Aorta (tissue), 5 donors: ENCODE results near the gene CPVL. TPM values are rescaled to one million over a fixed set of nuclear protein-coding genes. Genes with fewer than 3 reads are reported as not detected.

Experiments used
- ATAC-seq: fragments of 200-7000 bp; cut with Tn5 transposase; one replicate; pipeline ENCODE4 v1.9.1; 2022; ENCODE audit warnings: moderate library complexity; ENCODE audit not compliant: low FRiP score
- DNase-seq, 2 donors: peaks; one replicate each; pipeline ENCODE4 v3.0.0-alpha.2; 2020
- H3K27ac ChIP-seq, 2 donors: one replicate each; pipeline ENCODE4 v1.5.1; 2013; ENCODE audit warnings: low read length in 2 of 2, mild to moderate bottlenecking in 2 of 2, moderate library complexity in 2 of 2, control low read depth in 1 of 2, inconsistent platforms in 1 of 2, low read depth in 1 of 2
- H3K27me3 ChIP-seq, 2 donors: one replicate each; pipeline ENCODE4 v1.6.1; 2013; ENCODE audit warnings: control low read depth in 1 of 2, low read length in 1 of 2, mild to moderate bottlenecking in 1 of 2, moderate library complexity in 1 of 2; ENCODE audit not compliant: insufficient read depth in 2 of 2, control insufficient read depth in 1 of 2
- H3K36me3 ChIP-seq, 2 donors: one replicate each; pipeline ENCODE4 v1.6.1; 2013; ENCODE audit warnings: control low read depth in 1 of 2, low read length in 1 of 2, mild to moderate bottlenecking in 1 of 2; ENCODE audit not compliant: insufficient read depth in 2 of 2, control insufficient read depth in 1 of 2
- H3K4me1 ChIP-seq, 2 donors: one replicate each; pipeline ENCODE4 v1.6.1; 2013; ENCODE audit warnings: low read length in 2 of 2, control low read depth in 1 of 2, mild to moderate bottlenecking in 1 of 2, moderate library complexity in 1 of 2; ENCODE audit not compliant: insufficient read depth in 2 of 2, control insufficient read depth in 1 of 2
- H3K4me3 ChIP-seq, 2 donors: one replicate each; pipeline ENCODE4 v1.5.1; 2013; ENCODE audit warnings: low read length in 2 of 2, control low read depth in 1 of 2, mild to moderate bottlenecking in 1 of 2
- H3K9me3 ChIP-seq: one replicate; pipeline ENCODE4 v1.6.1; 2013; ENCODE audit warnings: mild to moderate bottlenecking, low read length; ENCODE audit not compliant: control insufficient read depth
- WGBS, 2 donors: extraction: QIAGEN DNeasy Blood & Tissue Kit; methylation state at CpG; one replicate each; pipeline ENCODE4 v1.1.7; 2013; 5-methylcytosine and 5-hydroxymethylcytosine counted together
- intact Hi-C, 2 donors: fragments of 100-400 bp; cut with DNase I; formaldehyde crosslinking; loops; one replicate each; pipeline versions ENCODE4 v1.14.2 to v1.15.0; 2022
- polyA plus RNA-seq, 2 donors: library from polyadenylated mRNA; stranded (reverse); fragments of 200-250 nt; gene quantifications; one replicate each; pipeline ENCODE4 v1.2.3, GENCODE V29; 2013
- total RNA-seq, 2 donors: library from RNA; stranded (reverse); fragmentation: NEBNext Ultra II Directional; extraction: Animal tissue kit (Norgen Biotek cat#: 25700); gene quantifications; one replicate each; pipeline ENCODE4 v1.2.1, GENCODE V29; 2021
- donor health status: healthy with polysubstance abuse.
- donor health status: Bipolar disorder and iron deficiency.
- donor health status: DM: no; HTN: no; CAD: no.
- donor health status: DM: no; HTN: no; CAD: no.
- donor health status: DM: yes; HTN: yes; CAD: no.

Gene CPVL
- total and polyA plus RNA-seq, 4 donors: 2.7 to 50.2 (median 24.3) TPM

DNA sequence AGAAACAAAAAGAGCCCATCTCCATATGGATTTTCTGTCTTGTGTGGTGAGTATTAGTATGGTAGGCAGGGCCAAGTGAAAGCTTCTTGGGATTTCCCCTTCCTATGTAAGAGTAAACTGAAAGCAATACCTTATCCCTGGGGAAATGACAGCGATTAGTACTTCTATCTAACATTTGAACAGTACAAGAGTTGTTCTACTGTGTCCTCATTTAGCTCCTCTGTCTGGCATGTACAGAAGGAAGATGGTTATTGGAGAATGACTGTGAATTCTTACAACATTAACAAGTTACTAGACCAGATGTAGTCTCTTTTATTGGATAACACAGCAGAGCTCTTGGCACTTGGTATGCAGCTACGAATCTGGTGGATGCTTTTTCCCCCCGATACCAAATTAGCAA is 170.3 kb downstream of the CPVL start:
- DNase-seq (no peak), ATAC-seq (no peak)
- intact Hi-C loops: no loop called here
- peaks cover 7% of the 10 kb centered on the region for H3K9me3 ChIP-seq
- no peaks in the 10 kb centered on the region for H3K36me3 ChIP-seq
- WGBS, 2 donors: 83 to 87% methylated on average over 3 of the region's 3 CpGs
- H3K4me1 ChIP-seq: no peaks in the 10 kb centered on the region
- H3K27me3 ChIP-seq: peaks cover 0 to 2% of the 10 kb centered on the region in 2 donors
- no peak overlapping the region for H3K4me3 ChIP-seq
- no peak overlapping the region for H3K27ac ChIP-seq

DNA sequence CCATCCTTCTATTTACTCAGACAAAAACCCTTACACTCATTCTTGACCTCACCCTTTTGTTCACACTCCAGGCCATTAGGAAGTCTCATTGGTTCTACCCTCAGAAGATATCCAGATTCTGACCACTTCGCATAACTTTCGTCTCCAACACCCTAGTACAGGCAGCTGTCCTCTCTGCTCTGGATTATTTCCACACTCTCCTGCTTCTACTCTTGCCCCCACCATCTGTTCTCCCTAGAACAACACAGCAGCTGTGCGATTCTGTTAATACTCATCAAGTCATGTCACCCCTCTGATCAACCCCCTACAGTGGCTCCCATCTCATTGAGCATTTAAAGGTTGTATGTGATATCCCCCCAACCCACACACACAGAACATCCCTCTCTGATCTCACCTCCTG is 172.7 kb downstream of the CPVL start:
- DNase-seq (no peak), ATAC-seq (no peak)
- WGBS, 2 donors: 91 to 96% methylated on average over 3 of the region's 3 CpGs
- Histone ChIP-seq H3K4me3 (no peak overlapping the region), H3K36me3 (no peaks in the 10 kb centered on the region), H3K9me3 (peaks cover 7% of the 10 kb centered on the region), H3K4me1 (no peaks in the 10 kb centered on the region), H3K27me3 (peaks cover 0 to 2% of the 10 kb centered on the region in 2 donors), H3K27ac (no peak overlapping the region)
- intact Hi-C loops: no loop called here

DNA sequence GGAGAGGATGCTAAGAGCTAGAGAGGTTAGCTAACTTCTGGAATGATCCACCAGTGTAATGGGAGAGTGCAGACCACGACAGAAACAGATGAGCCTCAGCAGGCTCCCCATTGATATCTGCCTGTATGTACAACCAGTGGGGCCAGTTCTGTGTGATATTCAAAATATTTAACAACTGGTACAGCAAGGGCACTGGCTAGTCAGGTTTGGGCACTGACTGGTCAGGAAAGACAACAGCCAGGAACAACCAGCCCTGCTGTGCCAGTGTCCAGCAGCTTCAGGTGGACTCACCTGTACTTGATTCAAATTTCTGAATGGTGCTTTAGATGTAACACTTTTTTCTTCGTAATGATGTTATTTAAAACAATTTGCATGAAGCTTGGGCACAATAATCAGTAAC is 182.3 kb downstream of the CPVL start:
- Histone ChIP-seq H3K4me3 (no peak overlapping the region), H3K36me3 (no peaks in the 10 kb centered on the region), H3K9me3 (no peaks in the 10 kb centered on the region), H3K27me3 (no peaks in the 10 kb centered on the region), H3K4me1 (no peaks in the 10 kb centered on the region), H3K27ac (no peak overlapping the region)
- 81 to 85% methylated on average over 2 of the region's 2 CpGs for WGBS, 2 donors
- intact Hi-C loops: no loop called here
- no peak for ATAC-seq
- no peak for DNase-seq

DNA sequence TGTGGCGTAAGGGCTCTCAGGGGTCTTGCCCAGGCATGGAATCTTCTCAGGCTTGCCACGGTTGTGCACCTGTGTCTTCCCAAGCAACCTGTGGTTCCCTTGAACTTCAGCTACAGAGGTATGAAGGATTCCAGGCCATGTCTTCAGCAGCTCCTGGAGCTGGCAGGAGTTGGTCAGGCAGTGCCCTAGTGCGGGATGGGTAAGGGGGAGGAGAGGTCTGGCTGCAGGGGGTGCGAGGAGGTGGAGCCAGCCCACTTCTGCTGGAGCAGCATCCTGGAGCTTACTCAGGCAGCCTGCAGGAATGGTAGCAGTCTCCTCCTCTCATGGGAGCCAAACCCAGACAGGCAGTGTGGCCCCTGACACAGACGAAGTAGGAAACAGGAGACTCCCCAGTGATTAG is 184.4 kb downstream of the CPVL start:
- 76 to 79% methylated on average over 5 of the region's 5 CpGs for WGBS, 2 donors
- Histone ChIP-seq H3K27ac (no peak overlapping the region), H3K4me1 (no peaks in the 10 kb centered on the region), H3K4me3 (no peak overlapping the region), H3K9me3 (no peaks in the 10 kb centered on the region), H3K27me3 (no peaks in the 10 kb centered on the region), H3K36me3 (no peaks in the 10 kb centered on the region)
- ATAC-seq (no peak), DNase-seq (no peak)
- intact Hi-C loops: no loop called here

DNA sequence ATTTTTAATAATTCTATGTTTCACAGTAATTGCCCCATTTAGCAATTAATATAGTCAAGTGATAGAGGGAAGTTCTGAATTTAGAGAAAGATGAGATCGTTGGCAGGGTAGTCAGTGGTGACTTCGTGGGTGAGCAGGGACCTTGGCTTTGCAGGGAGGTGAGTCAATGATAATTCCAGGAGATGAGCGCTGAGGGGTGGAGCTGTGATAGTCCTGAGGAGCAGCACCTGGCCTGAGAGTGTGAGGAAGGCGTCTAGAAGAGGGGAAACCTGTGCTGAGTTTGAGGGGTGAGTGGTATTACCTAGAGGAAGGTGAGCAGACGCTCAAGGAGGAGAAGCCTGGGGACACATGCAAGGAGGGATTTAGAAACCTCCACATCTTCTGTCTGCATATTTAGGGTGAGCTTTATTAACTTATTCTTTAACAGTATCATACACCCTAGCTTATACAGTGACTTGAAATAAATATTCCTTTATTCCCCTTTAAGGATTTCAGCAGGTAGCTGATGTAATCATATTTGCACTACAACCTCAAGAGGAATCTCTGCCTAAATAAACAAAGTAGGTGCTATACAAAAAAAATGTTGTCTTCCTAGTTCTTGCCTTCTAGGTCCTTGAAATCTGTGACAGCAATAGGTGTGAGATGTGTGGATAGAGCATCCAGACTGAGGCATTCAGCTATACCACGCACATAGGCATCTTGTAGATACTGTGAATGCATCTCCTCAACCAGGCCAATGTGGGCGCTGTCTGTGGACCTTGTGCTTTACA is 186.1 kb downstream of the CPVL start:
- Histone ChIP-seq H3K27me3 (no peaks in the 10 kb centered on the region), H3K4me3 (no peak overlapping the region), H3K9me3 (no peaks in the 10 kb centered on the region), H3K4me1 (no peaks in the 10 kb centered on the region), H3K27ac (no peak overlapping the region), H3K36me3 (no peaks in the 10 kb centered on the region)
- intact Hi-C loops: no loop called here
- ATAC-seq (no peak), DNase-seq (no peak)
- WGBS, 2 donors: 94 to 95% methylated on average over 7 of the region's 7 CpGs

DNA sequence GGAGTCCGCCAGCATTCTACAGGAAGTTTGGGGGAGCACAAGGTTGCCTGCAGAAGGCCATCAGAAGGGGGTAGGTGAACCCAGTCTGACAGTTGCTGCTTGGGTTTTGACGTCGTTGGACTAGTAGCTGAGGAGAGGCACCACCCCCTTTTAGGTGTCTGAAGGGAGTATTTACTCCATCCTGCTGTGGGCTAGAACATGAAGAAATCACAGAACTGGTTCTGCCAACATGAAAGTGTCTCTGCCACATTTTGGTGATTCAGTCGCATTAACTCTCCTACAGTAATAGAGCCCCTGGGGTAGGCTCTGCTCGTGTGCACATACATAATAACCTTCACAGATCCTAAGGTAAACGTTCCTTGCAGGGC is 187.4 kb downstream of the CPVL start:
- H3K27me3 ChIP-seq: no peaks in the 10 kb centered on the region
- H3K9me3 ChIP-seq: no peaks in the 10 kb centered on the region
- H3K4me3 ChIP-seq: no peak overlapping the region
- no peak overlapping the region for H3K27ac ChIP-seq
- 85 to 88% methylated on average over 6 of the region's 6 CpGs for WGBS, 2 donors
- DNase-seq (no peak), ATAC-seq (no peak)
- H3K36me3 ChIP-seq: no peaks in the 10 kb centered on the region
- intact Hi-C loops: loop anchor here in 1 of 2 donors (10.0 kb wide), 1 partner anchor 146 kb away; no protein-coding TSS in a partner anchor
- H3K4me1 ChIP-seq: no peaks in the 10 kb centered on the region

DNA sequence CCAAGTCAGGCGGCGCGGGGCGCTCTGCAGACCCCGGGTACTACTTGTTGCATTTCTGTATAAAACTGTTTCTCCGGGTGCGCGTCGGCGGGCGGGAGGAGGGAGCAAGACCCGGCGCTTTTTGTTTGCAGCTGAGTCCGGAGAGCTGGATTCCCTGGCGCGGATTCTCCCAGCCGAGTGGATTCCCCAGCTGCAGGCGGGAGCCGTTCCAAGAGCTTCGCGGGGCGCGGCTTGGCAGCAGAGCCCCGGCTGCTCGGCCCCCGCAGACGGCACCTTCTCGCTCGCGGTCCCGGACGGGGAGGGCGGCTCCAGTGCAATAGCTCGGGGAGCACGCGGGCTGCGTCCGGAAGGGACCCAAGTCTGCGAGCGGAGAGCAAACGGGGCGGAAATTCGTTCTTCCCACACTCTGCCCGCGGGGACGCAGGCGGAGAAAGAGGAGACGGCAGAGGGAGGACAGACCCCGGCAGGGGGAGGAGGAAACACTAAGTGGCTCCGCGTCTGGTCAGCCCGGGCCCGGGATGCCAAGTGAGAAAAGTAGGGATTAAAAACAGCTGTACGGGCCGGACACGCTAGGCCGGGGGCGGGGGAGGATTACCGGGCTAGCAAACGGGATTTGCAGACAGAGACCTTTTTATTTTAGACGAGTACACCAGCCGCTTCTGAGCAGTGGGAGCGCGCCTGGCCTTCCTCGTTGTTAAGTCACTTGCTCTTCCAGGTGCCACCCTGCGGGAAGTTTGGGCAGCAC is 187.9 kb downstream of the CPVL start, which contains the start of gene TRIL:
TSS of gene TRIL (minus strand) at position 96 of the 745 bp plus-strand sequence. CDS start 284 bp downstream, outside the sequence.
- DNase-seq (peak; percentile 82 to 90), ATAC-seq (peak; percentile 55)
- peak within 1 kb of the TSS in 1 of 2 donors; percentile 8 for H3K4me3 ChIP-seq
- H3K4me1 ChIP-seq: no peaks in the 10 kb centered on the region
- WGBS, 2 donors: 8 to 9% methylated on average over 66 of the region's 66 CpGs
- H3K36me3 ChIP-seq: no peaks in the 10 kb centered on the region
- no peaks in the 10 kb centered on the region for H3K9me3 ChIP-seq
- no peak within 1 kb of the TSS for H3K27ac ChIP-seq
- intact Hi-C loops: loop anchor here in 1 of 2 donors (10.0 kb wide), 1 partner anchor 146 kb away; no protein-coding TSS in a partner anchor
- H3K27me3 ChIP-seq: no peaks in the 10 kb centered on the region

DNA sequence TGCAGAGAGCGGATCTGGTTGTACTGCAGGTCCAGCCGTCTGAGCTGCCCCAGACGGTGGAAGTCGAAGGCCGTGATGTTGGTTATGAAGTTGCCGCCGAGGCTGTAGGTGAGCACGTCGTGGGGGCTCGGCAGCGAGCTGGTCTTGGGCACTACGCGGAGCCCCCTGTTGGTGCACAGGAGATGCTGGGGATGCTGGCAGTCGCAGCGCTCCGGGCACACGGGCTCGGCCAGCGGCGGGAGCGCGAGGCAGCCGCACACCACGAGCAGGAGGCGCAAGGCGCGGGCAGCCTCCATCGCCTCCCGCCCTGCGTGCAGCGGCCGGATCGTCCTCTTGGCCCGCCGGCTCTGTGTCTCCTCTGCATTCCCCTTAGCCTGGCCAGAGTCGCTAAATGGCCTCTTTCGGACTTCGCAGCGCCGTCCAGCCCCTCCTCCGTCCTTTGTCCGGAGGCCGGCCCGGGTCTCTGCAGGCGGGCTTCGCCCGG is 188.5 kb downstream of the CPVL start:
- peak overlapping the region in 1 of 2 donors; percentile 8 for H3K4me3 ChIP-seq
- peak in 1 of 2 donors; percentile 42 for DNase-seq
- peak; percentile 44 for ATAC-seq
- no peaks in the 10 kb centered on the region for H3K27me3 ChIP-seq
- H3K4me1 ChIP-seq: no peaks in the 10 kb centered on the region
- no peaks in the 10 kb centered on the region for H3K36me3 ChIP-seq
- 1 to 2% methylated on average over 45 to 47 of the region's 47 CpGs for WGBS, 2 donors
- H3K27ac ChIP-seq: no peak overlapping the region
- H3K9me3 ChIP-seq: no peaks in the 10 kb centered on the region
- intact Hi-C loops: loop anchor here in 1 of 2 donors (10.0 kb wide), 1 partner anchor 147 kb away; no protein-coding TSS in a partner anchor
